Fibroblast of peridontal ligament (primary cell): ENCODE data around the gene ZNF791.
A peak's percentile ranks its signal among the peaks of the same experiment; 100 is the strongest.
"Not testable (repeated sequence)": the region's sequence is repeated elsewhere in the genome, so short reads cannot be mapped to it uniquely, and the experiment has no call there.

Experiments used
- DNase-seq: peaks from one replicate; pipeline ENCODE4 v3.0.0-alpha.2; 2010; ENCODE audit errors: extremely low read depth

Gene ZNF791

GRCh38 chr19:12629215-12629614 is 18.5 kb downstream of the ZNF791 start:
- no peak for DNase-seq

GRCh38 chr19:12636631-12637030 is 25.9 kb downstream of the ZNF791 start:
- no peak for DNase-seq

- no peak for DNase-seq
These were observed 28.0 kb downstream of the ZNF791 start for GRCh38 chr19:12638611-12639182.

GRCh38 chr19:12639901-12640613 is 29.3 kb downstream of the ZNF791 start:
- peak; percentile 66 for DNase-seq

GRCh38 chr19:12641456-12641855 is 30.7 kb downstream of the ZNF791 start:
- DNase-seq: no peak

DNA sequence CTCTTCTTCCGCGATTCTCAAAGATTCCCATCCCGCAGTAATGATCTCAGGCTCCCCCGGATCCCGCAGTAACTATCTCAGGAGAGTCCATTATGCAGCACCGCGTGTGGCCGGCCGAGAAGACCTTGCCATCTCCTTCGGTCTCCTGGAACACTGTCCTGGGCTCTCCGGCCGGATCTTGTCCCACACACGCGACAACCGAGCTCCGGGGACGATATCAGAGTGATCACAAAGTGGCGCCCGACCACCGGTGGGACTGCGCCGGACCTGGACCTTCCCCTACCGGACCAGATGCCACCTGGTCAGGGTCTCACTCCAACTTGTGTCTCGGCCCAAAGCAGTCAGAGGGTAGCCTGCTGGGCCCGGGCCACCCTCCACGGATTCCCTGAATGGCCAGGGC is 31.8 kb downstream of the ZNF791 start:
- DNase-seq: no peak

DNA sequence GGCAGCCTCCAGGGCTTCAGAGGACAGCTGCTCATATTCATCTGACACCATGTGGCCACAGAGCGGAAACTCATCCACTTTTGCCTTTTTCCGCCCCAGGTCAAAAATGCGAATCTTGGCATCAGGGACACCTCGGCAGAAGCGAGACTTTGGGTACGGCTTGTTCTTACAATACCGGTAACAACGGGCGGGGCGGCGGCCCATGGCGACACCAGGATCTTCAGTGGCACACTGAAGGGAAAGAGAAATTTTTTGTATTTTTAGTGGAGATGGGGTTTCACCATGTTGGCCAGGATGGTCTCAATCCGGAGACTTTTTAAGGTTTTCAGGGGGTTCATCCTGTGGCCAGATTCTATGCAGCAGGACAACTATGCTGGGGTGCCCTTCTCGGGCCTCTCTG is 33.0 kb downstream of the ZNF791 start:
- DNase-seq: not testable (repeated sequence)

- DNase-seq: no peak
These were observed 35.8 kb downstream of the ZNF791 start for GRCh38 chr19:12646551-12646950.

- no peak for DNase-seq
These were observed 36.3 kb downstream of the ZNF791 start for GRCh38 chr19:12647047-12647446.

GRCh38 chr19:12647490-12648071 is 36.9 kb downstream of the ZNF791 start:
- DNase-seq: no peak

- no peak for DNase-seq
These were observed 37.4 kb downstream of the ZNF791 start for GRCh38 chr19:12648088-12648487.

DNA sequence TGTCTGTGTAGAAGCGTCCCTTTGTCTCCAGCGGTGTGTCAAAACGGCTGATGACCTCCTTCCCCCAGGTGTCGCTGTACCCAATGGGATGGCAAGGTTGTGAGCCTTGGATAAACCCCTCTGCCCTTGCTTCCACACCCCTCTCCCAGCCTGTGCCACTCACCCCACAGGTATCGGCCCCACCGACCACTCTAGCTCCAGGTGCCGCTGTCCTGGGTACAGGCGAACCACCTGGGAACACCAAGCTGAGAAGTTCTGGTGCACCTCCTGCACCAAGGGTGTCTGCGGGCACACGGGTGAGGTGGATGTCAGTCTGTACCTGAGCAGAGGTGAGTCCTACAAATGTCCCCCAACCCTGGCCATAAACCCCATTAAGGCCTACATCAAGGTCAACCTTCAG is 39.2 kb downstream of the ZNF791 start:
- DNase-seq: no peak

DNA sequence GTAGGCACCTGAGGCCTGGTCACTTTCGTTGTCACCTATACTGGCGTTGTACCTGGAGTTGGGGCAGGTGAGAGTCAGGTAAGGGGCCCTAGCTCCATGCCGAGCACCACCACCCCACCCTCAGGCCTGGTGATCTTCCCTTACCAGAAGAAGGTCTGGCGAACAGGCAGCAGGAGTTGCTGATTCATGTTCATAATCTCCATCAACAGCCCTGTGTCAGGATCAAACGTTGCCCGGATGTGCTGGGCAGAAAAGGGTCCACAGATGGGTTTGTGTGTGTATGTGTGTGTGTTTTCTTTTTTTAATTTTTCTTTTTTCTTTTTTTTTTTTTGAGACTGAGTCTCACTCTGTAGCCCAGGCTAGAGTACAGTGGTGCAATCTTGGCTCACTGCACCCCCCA is 41.5 kb downstream of the ZNF791 start:
- no peak for DNase-seq

DNA sequence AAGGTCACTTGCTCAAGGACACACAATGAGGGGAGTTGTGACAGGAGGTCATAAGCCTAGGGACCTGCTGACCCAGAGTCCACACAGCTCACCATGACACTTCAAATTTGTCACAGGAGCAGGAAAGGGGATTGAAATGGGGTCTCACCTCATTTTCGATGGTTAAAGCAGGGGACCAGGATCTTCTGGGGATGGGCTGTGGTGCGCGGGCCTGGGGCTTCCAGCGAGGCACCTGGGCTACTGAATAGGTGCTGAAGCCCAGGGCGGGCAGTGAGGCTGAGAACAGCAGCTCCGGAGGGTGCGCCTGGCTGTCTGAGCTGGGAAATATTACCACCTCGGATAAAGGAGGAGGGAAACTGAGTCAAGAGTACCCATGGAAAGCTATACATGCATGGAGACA is 44.8 kb downstream of the ZNF791 start:
- DNase-seq: no peak

- DNase-seq: no peak
These were observed 46.3 kb downstream of the ZNF791 start for GRCh38 chr19:12656899-12657571.

- no peak for DNase-seq
These were observed 47.2 kb downstream of the ZNF791 start for GRCh38 chr19:12657966-12658365.

DNA sequence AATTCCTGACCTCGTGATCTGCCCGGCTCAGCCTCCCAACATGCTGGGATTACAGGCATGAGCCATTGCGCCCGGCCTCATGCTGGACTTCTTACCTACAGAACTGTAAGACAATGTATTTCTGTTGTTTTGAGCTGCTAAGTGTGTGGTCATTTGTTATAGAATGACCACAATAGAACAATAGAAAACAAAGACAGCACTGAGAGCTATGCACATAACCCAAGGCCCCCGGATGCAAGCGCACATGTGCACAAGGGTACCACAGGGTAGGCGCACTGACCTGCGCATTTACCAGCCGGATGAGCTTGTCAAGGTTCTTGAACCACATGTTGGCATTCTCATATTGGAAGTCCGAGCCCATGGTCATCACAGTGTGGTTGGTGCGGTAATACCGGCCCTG is 50.3 kb downstream of the ZNF791 start:
- no peak for DNase-seq

DNA sequence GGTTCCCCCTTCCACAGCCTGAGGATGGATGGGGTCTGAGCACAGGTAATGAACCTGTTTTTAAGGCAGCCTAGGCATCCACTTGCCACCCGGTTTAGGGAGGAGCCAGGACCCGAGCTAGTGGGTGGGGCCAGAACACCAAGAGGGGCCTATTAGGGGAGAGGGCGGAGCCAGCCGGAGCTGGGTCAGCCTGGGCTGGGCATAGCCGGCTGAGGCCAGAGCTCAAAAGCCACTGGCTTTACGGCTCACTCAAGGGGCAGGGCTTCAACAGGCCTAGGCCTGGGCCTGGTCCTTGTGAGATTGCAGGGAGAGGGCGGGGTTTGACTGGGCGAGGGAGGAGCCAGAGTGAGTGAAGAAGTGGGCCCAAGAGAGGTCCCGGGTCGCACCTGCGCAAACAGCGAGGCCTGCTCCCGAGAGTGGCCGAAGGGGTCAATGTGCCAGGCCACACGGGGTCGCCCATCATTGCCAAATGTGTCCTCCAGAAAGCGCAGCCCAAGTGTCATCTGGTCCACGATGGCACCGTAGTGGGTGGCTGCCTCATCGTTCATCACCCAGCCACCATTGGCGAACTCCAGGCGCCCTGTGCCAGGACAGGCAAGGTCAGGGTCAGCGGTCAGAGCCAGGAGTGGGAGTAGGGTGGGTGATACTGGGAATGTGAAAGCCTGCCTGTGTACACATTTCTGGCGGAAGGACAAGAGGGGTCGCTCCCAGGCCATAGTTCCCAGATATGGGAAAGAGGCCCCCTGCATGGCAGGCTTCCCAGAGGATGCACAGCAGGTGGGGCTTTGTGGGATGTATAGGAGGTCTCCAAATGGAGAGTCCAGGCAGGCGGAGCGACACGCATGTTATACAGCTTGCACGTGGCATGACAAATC is 53.9 kb downstream of the ZNF791 start:
- no peak for DNase-seq

- no peak for DNase-seq
These were observed 54.5 kb downstream of the ZNF791 start for GRCh38 chr19:12665281-12665573.

GRCh38 chr19:12665671-12666264 is 55.0 kb downstream of the ZNF791 start:
- DNase-seq: no peak

DNA sequence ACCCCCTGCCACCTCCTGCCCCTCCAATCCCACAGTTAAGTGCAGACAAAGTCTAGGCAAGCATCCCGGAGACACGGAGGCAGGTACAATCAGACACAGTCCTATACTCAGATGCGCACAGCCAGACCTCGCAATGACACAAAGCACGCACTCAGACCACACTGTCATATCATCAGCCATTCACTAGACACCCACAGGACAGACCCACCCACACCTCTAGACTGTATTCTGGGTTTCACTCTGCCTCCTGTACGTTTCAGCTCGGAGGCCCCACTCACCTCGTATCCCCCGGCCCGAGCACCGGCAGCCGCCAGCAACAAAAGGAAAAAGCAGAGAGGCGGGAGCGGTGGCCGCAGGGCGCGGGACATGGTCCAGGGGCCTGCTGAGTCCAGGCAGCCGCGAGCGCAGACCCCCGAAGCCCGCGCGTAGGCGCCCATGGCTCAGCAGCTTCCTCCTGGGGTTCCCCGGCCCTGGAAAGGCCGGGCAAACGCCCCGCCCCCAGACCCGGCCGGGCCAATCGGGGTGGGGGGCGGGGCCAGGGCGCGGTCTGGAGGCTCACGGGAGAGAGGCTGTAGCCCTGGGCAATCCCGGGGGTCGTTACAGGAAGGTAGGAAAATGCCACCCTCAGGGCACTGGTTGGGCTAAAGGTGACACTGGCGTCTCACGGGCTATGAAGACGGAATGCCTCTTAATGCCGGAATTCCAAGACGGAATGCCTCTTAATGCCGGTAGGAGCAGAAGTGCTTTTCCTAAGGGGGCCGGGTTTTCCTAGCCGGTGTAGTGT is 55.7 kb downstream of the ZNF791 start, which contains the start of the genes MAN2B1 and WDR83:
Gene MAN2B1 (minus strand): TSS at position 478 of the 784 bp plus-strand sequence. CDS start 41 bp downstream, at position 437.
Gene WDR83 (plus strand): TSS at position 543 of the 784 bp plus-strand sequence. CDS start 2,984 bp downstream, outside the sequence.
- DNase-seq: peak; percentile 33
